ENCODE data around the gene DIP2C. TPM values are rescaled to one million over a fixed set of nuclear protein-coding genes. Genes with fewer than 3 reads are reported as not detected.
"Not testable (repeated sequence)": the region's sequence is repeated elsewhere in the genome, so short reads cannot be mapped to it uniquely, and the experiment has no call there.

Gene DIP2C
- total RNA-seq, 2 experiments from 2014 or later = 1.6 to 1.7 TPM

DNA sequence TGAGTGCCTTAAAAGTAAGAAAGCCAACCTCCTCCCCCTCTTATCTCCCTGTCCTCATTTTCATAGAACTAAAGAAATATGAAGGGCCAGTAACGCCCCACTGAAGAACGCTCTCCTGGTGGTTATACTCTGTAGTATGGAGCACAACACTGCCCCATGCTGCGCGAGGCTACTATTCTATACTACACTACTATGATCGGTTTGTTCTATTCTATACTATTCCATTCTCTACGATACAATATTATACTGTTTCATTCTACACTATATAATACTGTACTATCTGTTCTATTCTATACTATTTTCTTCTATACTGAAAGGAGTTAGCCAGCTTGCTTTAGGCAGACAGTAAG, 34.8 kb downstream of the DIP2C start:
- no peaks in the 10 kb centered on the region for H3K9me3 Mint-ChIP-seq
- ATAC-seq (ENCODE audit: low read depth) = no peak
- no peak overlapping the region for H3K27ac Mint-ChIP-seq
- no peaks in the 10 kb centered on the region for H3K36me3 Mint-ChIP-seq
- no peak for DNase-seq
- H3K4me3 Mint-ChIP-seq = no peak overlapping the region
- peaks cover 2% of the 10 kb centered on the region for H3K27me3 Mint-ChIP-seq
- H3K4me1 Mint-ChIP-seq = no peaks in the 10 kb centered on the region
- POLR2A ChIA-PET = no interaction called here

DNA sequence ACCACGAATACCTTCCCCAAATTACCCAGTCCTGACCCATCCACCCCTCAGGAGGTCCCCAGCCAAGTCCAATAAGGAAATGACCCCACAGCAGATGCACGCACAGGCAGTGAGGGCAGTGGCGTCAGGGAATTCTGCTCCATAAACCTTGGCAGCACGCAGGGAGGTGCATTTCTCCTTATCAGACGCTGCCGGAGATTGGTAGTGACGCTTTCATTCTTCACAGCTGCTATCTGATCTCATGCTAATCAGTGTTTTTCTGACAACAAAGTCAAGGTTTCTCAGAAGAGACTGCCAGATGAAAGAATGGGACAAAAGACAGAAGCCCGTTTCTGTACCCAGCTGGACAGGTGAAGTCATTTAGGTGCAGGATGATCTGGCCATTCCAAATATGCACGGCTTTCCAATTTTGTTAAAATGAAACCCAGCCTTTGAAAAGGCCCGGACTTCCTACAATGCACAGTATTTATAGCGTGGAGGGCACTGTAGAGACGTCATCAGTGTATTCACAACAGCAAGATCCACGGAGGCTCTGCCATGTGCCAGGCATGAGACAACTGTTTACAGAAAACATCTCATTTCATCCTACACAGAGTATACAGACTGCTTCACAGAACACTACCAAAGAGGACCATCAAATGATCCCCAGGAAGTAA, 35.3 kb downstream of the DIP2C start:
- no peak for ATAC-seq (ENCODE audit: low read depth)
- Mint-ChIP-seq H3K27ac (no peak overlapping the region), H3K9me3 (no peaks in the 10 kb centered on the region), H3K4me1 (no peaks in the 10 kb centered on the region), H3K27me3 (peaks cover 2% of the 10 kb centered on the region), H3K4me3 (no peak overlapping the region), H3K36me3 (no peaks in the 10 kb centered on the region)
- POLR2A ChIA-PET = no interaction called here
- DNase-seq = no peak

DNA sequence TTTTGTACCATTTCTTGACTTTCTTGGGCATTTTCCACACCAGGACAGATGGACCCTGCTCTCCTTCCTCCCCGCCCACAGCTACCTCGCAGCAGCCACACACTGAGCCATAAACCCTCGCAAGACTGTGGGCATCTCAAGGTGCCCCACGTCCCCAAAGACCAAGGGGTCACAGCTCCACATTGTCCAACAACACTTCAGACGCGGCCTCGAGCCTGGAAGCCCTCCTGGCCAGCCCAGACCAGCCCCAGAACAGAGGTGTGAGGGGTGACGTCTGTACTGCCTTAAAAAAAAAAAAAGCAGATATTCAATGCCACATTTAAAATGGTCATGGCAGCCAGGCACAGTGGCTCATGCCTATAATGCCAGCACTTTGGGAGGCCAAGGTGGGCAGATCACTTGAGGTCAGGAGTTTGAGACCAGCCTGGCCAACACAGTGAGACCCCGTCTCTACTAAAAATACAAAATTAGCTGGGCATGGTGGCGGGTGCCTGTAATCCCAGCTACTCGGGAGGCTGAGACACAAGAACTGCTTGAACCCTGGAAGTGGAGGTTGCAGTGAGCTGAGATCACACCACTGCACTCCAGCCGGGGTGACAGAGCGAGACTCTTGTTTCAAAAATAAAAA, 36.5 kb downstream of the DIP2C start:
- POLR2A ChIA-PET; H3K36me3 Mint-ChIP-seq; H3K4me3 Mint-ChIP-seq; ATAC-seq (ENCODE audit: low read depth); H3K9me3 Mint-ChIP-seq; H3K4me1 Mint-ChIP-seq; DNase-seq; H3K27ac Mint-ChIP-seq; H3K27me3 Mint-ChIP-seq: not testable (repeated sequence)

DNA sequence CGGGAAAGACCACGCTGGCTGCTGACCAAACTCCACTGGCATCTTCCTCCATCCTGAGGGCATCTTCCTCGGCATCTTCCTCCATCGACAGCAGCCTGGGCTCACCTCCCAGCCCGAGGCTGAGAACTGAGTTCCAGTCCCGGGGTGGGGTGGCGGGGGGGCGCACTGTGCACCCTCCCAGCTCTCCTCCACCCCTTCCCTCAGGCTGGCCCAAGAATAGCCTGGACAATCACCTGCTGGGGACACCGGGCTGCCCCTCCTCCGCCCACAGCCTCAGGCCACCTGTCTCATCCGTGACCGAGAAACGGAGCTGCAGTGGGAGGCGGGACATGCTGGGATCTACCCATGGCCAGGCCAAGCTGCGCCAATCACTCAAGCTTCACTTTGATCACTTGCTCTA, 37.2 kb downstream of the DIP2C start:
- Mint-ChIP-seq H3K36me3 (no peaks in the 10 kb centered on the region), H3K4me1 (no peaks in the 10 kb centered on the region), H3K4me3 (no peak overlapping the region), H3K27me3 (peaks cover 2% of the 10 kb centered on the region), H3K9me3 (no peaks in the 10 kb centered on the region), H3K27ac (no peak overlapping the region)
- DNase-seq (no peak), ATAC-seq (ENCODE audit: low read depth) (no peak)
- POLR2A ChIA-PET = no interaction called here

DNA sequence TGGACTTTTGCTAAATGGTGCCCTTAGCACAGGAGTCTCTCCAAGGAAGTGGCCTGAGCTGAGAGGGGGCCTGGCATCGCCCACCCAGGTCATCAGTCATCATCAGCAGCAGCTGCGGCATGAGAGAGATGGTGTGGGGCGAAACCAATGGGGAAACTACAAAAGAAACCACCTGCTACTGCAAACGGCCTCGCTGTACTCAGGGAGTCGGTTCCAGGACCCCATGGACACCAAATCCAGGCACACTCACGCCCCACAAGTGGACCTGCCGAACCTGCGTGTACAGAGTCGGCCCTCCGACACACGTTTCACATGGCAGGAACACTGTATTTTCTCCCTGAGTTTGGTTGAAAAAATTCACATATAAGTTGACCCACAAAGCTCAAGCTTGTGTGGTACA, 37.8 kb downstream of the DIP2C start:
- Mint-ChIP-seq H3K27ac (no peak overlapping the region), H3K4me1 (no peaks in the 10 kb centered on the region), H3K27me3 (peaks cover 2% of the 10 kb centered on the region), H3K9me3 (no peaks in the 10 kb centered on the region), H3K4me3 (no peak overlapping the region), H3K36me3 (no peaks in the 10 kb centered on the region)
- DNase-seq = no peak
- POLR2A ChIA-PET = no interaction called here
- ATAC-seq (ENCODE audit: low read depth) = no peak

DNA sequence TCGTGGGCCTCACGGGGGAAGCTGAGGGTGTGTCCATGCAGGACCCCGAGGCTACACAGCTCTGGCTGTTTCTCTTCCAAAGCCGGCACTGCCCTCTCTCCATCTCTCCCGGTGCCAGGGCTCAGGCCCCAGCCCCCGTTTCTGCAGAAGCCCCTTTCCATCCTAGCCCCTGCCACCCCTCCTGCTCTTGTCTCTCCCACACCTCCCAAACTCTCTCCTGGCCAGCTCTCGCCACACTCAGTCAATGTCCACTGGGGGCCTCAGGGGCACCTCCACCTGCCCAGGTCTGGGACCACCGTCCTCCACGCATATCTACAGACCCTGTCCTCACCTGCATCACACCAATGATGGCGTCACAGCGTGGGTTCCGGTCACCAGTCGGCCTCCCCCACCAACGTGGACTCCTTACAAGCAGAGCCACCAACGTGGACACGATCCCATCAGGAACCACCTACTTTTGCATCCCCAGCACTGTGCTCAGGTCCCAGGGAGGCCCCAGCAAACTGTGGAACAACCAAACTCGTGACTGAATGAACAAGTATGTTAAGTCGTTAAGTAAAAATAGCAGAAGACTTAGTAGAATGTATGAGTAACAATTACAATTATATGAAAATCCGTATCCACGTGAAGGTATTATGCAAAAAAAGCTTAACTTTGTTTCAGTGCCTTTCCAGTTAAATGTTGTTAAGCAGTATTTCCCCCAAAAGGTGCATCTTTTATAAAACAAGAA, 38.4 kb downstream of the DIP2C start:
- no peaks in the 10 kb centered on the region for H3K9me3 Mint-ChIP-seq
- ATAC-seq (ENCODE audit: low read depth) = no peak

DNA sequence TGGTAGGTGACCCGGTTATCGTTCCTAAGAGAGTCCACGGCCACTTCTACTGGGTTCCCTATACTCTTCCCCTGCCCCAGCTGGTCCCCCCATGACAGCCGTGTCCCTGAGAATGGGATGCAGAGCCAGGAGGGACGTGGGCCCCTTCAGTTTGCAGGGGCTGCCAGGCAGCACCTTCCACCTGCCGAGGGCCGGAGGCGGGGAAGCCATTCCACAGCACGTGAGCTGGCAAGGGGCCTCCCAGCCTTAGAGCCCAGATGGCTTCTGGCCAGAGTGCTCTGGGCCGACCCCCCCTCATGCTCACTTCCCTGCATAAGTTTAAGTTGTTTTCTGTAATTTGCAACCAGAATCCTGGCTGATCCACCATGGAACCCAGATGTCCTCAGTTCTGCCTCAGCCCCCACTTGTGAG, 39.0 kb downstream of the DIP2C start:
- DNase-seq (no peak), ATAC-seq (ENCODE audit: low read depth) (no peak)
- Mint-ChIP-seq H3K27me3 (peaks cover 4% of the 10 kb centered on the region), H3K9me3 (no peaks in the 10 kb centered on the region), H3K36me3 (no peaks in the 10 kb centered on the region), H3K4me1 (no peaks in the 10 kb centered on the region), H3K27ac (no peak overlapping the region), H3K4me3 (no peak overlapping the region)
- POLR2A ChIA-PET = no interaction called here

More for the DNA sequence above, 38.4 kb downstream of the DIP2C start:
- POLR2A ChIA-PET = no interaction called here
- no peak overlapping the region for H3K27ac Mint-ChIP-seq
- no peak overlapping the region for H3K4me3 Mint-ChIP-seq
- no peaks in the 10 kb centered on the region for H3K4me1 Mint-ChIP-seq
- no peaks in the 10 kb centered on the region for H3K36me3 Mint-ChIP-seq
- peaks cover 4% of the 10 kb centered on the region for H3K27me3 Mint-ChIP-seq
- DNase-seq = no peak

DNA sequence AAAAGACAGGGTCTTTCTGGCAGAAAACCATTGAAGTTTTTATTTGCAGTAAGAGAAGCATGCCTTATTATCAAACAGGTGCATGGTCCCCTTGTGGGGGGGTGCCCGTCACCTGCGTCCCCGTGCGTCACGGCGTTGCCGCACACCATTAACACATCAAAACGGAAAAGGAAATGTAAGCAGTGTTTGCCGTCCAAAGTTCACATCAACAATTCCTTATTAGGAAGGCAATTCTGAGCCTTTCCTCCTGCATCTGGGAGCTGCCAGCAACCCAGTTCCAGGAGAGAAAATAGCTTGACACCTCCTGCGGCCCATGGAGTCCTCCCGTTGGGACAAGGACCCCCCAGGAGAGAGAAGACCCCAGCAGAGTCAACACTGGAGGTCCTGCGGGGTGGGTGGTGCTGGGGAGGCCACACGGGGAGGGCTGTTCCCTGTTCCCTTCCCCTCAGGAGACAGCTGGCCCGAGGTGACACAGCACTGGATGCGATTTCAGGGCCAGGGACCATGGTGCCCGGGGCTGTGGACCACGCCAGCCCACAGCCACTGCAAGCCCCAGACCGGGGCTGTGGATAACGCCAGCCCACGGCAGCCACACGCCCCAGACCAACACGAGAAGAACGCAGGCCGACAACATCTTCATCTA, 39.5 kb downstream of the DIP2C start:
- peaks cover 4% of the 10 kb centered on the region for H3K27me3 Mint-ChIP-seq
- no peaks in the 10 kb centered on the region for H3K36me3 Mint-ChIP-seq
- no peaks in the 10 kb centered on the region for H3K9me3 Mint-ChIP-seq
- DNase-seq = no peak
- ATAC-seq (ENCODE audit: low read depth) = no peak
- POLR2A ChIA-PET = no interaction called here
- H3K27ac Mint-ChIP-seq = no peak overlapping the region
- no peaks in the 10 kb centered on the region for H3K4me1 Mint-ChIP-seq
- H3K4me3 Mint-ChIP-seq = no peak overlapping the region

DNA sequence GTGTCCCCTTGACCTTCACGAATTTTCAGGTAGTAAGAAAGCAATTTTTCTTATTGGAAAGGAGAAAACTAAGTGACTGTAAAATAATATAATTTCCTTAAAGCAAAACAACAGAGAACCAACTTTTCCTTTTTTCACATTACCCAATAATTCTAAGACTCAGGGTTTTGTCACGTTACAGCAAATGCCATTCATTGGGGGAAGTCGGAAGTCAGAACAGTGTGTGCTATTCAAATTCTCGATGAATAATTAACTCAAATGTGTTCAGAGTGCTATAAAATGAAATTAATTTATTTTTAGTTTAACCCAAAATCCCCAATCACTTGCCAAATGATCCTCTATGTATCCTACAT, 40.0 kb downstream of the DIP2C start:
- Mint-ChIP-seq H3K36me3 (no peaks in the 10 kb centered on the region), H3K27ac (no peak overlapping the region), H3K4me1 (no peaks in the 10 kb centered on the region), H3K9me3 (no peaks in the 10 kb centered on the region), H3K4me3 (no peak overlapping the region), H3K27me3 (peaks cover 4% of the 10 kb centered on the region)
- ATAC-seq (ENCODE audit: low read depth) (no peak), DNase-seq (no peak)
- POLR2A ChIA-PET = no interaction called here

DNA sequence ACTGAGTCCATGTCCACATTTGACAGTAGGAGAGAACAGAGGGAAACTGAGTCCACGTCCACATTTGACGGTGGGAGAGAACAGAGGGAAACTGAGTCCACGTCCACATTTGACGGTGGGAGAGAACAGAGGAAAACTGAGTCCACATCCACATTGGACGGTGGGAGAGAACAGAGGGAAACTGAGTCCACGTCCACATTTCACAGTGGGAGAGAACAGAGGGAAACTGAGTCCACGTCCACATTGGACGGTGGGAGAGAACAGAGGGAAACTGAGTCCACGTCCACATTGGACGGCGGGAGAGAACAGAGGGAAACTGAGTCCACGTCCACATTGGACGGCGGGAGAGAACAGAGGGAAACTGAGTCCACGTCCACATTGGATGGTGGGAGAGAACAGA, 42.4 kb downstream of the DIP2C start:
- H3K36me3 Mint-ChIP-seq; H3K4me1 Mint-ChIP-seq; H3K4me3 Mint-ChIP-seq; POLR2A ChIA-PET; DNase-seq; H3K9me3 Mint-ChIP-seq; H3K27ac Mint-ChIP-seq; H3K27me3 Mint-ChIP-seq; ATAC-seq (ENCODE audit: low read depth): not testable (repeated sequence)

DNA sequence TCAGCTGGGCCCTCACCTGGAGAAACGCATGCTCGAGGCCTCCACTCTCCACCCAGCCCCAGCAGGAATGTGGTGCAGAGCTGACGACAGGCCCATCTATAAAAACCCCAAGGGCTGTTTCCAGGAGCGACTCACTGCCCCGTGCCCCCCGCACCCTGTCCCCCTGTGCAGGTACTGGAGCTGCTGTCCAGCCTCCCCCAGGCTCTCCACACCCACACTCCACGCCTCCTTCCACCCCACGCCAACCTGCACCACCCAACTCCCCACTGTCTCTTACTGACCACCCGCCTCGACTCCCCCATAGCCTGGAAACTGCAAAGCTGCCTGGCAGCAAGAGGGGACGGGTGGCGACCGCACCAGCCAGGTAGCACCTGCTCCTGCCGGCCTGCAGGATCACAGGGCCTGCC, 43.3 kb downstream of the DIP2C start:
- Mint-ChIP-seq H3K4me1 (no peaks in the 10 kb centered on the region), H3K4me3 (no peak overlapping the region), H3K36me3 (no peaks in the 10 kb centered on the region), H3K27me3 (peaks cover 2% of the 10 kb centered on the region), H3K9me3 (no peaks in the 10 kb centered on the region), H3K27ac (no peak overlapping the region)
- POLR2A ChIA-PET = no interaction called here
- DNase-seq = no peak
- no peak for ATAC-seq (ENCODE audit: low read depth)

DNA sequence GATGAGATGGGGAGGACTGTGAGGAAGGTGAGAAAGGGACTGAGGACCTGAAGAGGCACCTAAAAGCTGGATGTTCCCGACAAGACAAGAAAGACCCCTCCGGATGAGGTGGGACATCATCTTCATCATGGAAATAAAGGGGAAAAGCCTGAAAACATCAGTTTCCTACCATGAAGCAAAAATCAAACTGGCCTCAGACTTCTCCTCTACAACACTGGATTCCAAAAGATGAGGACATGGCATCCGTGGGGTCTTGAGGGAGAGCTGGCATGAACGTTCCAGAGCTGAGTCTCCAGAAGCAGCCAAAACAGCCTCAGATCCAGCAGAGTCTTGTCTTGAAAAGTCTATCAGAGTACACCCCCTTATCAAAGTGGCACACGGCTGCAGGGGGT, 44.5 kb downstream of the DIP2C start:
- no peak overlapping the region for H3K4me3 Mint-ChIP-seq
- no peak overlapping the region for H3K27ac Mint-ChIP-seq
- no peaks in the 10 kb centered on the region for H3K4me1 Mint-ChIP-seq
- peaks cover 2% of the 10 kb centered on the region for H3K27me3 Mint-ChIP-seq
- ATAC-seq (ENCODE audit: low read depth) (no peak), DNase-seq (no peak)
- H3K36me3 Mint-ChIP-seq = no peaks in the 10 kb centered on the region
- no peaks in the 10 kb centered on the region for H3K9me3 Mint-ChIP-seq
- POLR2A ChIA-PET = no interaction called here

DNA sequence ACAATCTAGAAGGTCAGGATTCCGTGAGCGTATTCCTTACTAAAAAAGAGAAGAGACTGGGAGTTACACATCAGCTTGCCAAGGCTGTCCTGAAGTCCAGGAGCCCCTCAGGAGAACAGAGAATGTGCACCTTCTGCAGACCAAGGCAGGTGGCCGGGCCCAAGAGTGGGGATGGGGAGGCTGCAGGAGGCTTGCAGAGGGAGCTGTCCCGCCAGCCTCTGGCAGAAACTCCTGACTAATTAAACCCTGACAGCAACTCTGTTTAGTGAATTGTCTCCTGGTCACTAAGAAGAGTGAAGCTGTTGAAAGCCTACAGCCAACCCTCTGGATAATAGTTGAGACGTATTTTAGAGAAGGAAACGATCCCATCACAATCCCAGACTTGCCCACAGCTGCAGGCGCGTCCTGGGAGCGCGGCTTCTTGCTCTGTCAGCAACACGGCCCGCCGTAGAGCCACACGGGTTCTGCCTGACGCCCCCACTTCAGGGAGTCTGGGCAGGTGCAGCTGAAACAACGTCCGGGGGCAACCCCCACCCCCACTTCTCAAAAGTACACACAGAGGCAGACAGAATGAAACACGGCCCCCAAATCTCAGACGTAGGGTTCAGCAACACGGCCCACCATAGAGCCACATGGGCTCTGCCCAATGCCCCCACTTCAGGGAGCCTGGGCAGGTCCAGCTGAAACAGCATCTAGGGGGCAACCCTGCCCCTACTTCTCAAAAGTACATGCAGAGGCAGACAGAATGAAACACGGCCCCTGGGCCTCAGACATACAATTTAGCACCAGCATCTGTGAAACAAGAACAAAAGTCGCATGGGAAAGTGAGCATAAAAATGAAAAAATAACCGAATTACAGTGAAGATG, 45.2 kb downstream of the DIP2C start:
- no peak for DNase-seq
- H3K27ac Mint-ChIP-seq = no peak overlapping the region
- H3K4me3 Mint-ChIP-seq = no peak overlapping the region
- no peaks in the 10 kb centered on the region for H3K9me3 Mint-ChIP-seq
- H3K36me3 Mint-ChIP-seq = no peaks in the 10 kb centered on the region
- POLR2A ChIA-PET = no interaction called here
- no peaks in the 10 kb centered on the region for H3K4me1 Mint-ChIP-seq
- ATAC-seq (ENCODE audit: low read depth) = no peak
- peaks cover 2% of the 10 kb centered on the region for H3K27me3 Mint-ChIP-seq

Data from activated naive CD8-positive, alpha-beta T cell treated with anti-CD3 and anti-CD28 coated beads, Interleukin-2, amount 10 ng/mL, durations not matched to agents 7 days and 5 days (primary cell).